Measurements from ENCODE around the gene CMTM8. TPM values are rescaled to one million over a fixed set of nuclear protein-coding genes. Genes with fewer than 3 reads are reported as not detected.

The CMTM8 gene
- total RNA-seq, 1 donor from 2014 or later = 3.4 TPM

GRCh38 chr3:32280262-32280910 is 41.9 kb downstream of the CMTM8 start:
- DNase-seq = no peak

GRCh38 chr3:32281570-32282106 is 43.2 kb downstream of the CMTM8 start:
- DNase-seq = no peak

GRCh38 chr3:32282578-32283154 is 44.2 kb downstream of the CMTM8 start:
- no peak for DNase-seq

GRCh38 chr3:32283304-32283703 is 44.8 kb downstream of the CMTM8 start:
- peak; percentile 37 for DNase-seq

GRCh38 chr3:32284443-32285212 is 46.1 kb downstream of the CMTM8 start:
- no peak for DNase-seq

- DNase-seq = no peak
Observed at GRCh38 chr3:32285891-32286290, 47.4 kb downstream of the CMTM8 start.

- no peak for DNase-seq
Observed at GRCh38 chr3:32288819-32289218, 50.3 kb downstream of the CMTM8 start.

GRCh38 chr3:32290619-32291018 is 52.1 kb downstream of the CMTM8 start:
- DNase-seq = no peak

GRCh38 chr3:32292085-32292796 is 53.8 kb downstream of the CMTM8 start:
- DNase-seq = no peak

GRCh38 chr3:32293903-32294302 is 55.4 kb downstream of the CMTM8 start:
- DNase-seq = no peak

- DNase-seq = peak; percentile 82
Observed at GRCh38 chr3:32296251-32297204, 58.0 kb downstream of the CMTM8 start.

GRCh38 chr3:32297366-32297765 is 58.9 kb downstream of the CMTM8 start:
- no peak for DNase-seq

- DNase-seq = no peak
Observed at GRCh38 chr3:32301426-32301825, 62.9 kb downstream of the CMTM8 start.

- no peak for DNase-seq
Observed at GRCh38 chr3:32302601-32303398, 64.3 kb downstream of the CMTM8 start.

GRCh38 chr3:32303399-32303747 is 64.9 kb downstream of the CMTM8 start:
- no peak for DNase-seq

- DNase-seq = no peak
Observed at GRCh38 chr3:32303977-32304881, 65.7 kb downstream of the CMTM8 start.

GRCh38 chr3:32305361-32305876 is 66.9 kb downstream of the CMTM8 start:
- DNase-seq = no peak

- DNase-seq = no peak
Observed at GRCh38 chr3:32306072-32306471, 67.6 kb downstream of the CMTM8 start.

- no peak for DNase-seq
Observed at GRCh38 chr3:32307591-32307990, 69.1 kb downstream of the CMTM8 start.
